Adrenal gland (tissue), 5 donors: Measurements from ENCODE around the gene GYG1.

ENCODE experiments used
- CTCF ChIP-seq, 6 experiments: fragments of 450-650 bp in 4 of 6; fragments of 200-600 bp in 2 of 6; sonication (generic) in 1 of 6; IDR thresholded peaks; 1 replicate in 5 of 6; 2 replicates in 1 of 6; pipeline versions ENCODE4 v1.5.1 to v1.8.0; 2016 to 2021; ENCODE audit warnings: antibody characterized with exemption in 6 of 6, mild to moderate bottlenecking in 2 of 6, moderate library complexity in 1 of 6
- POLR2A ChIP-seq, 2 donors: fragments of 450-650 bp; IDR thresholded peaks; one replicate each; pipeline ENCODE4 v1.6.1; 2017; ENCODE audit warnings: antibody characterized with exemption in 2 of 2, mild to moderate bottlenecking in 2 of 2, moderate library complexity in 1 of 2
- donor health status: DM: no; HTN: no; CAD: no.

GRCh38 chr3:149031096-149031495 is 39.8 kb downstream of the GYG1 start:
- TF ChIP-seq CTCF (IDR thresholded peaks at IDR 0.05) (no peak), POLR2A (IDR thresholded peaks at IDR 0.05) (no peak)
